Gastrocnemius medialis (tissue), 4 donors: ENCODE results near the gene JCHAIN.
"Not testable (repeated sequence)": the region's sequence is repeated elsewhere in the genome, so short reads cannot be mapped to it uniquely, and the experiment has no call there.

Experiments
- CTCF ChIP-seq, 5 experiments: fragments of 450-650 bp in 3 of 5; fragments of 200-600 bp in 2 of 5; sonication (generic) in 2 of 5; IDR thresholded peaks in 4 of 5; conservative IDR thresholded peaks in 1 of 5; 1 replicate in 4 of 5; 2 replicates in 1 of 5; pipeline ENCODE4 v1.5.1; 2016 to 2019; ENCODE audit warnings: antibody characterized with exemption in 5 of 5, mild to moderate bottlenecking in 3 of 5, moderate library complexity in 3 of 5
- POLR2A ChIP-seq, 2 donors: fragments of 450-650 bp; IDR thresholded peaks; one replicate each; pipeline ENCODE4 v1.6.1; 2017; ENCODE audit warnings: antibody characterized with exemption in 2 of 2, mild to moderate bottlenecking in 2 of 2, moderate library complexity in 2 of 2

DNA sequence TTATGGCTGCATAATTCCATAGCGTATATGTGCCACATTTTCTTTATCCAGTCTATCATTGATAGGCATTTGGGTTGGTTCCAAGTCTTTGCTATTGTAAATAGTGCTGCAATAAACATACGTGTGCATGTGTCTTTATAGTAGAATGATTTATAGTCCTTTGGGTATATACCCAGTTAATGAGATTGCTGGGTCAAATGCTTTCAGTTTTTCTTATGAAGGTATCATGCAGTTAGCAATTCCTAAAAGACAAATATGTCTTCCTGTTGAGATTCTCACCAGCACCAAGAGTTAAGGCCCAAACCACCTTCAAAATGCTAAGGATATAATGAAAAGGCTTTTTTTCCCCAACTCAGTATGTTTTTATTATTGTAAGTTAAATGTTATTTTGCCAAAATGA lies 36.3 kb upstream of the JCHAIN start:
- not testable (repeated sequence) for TF ChIP-seq CTCF (IDR thresholded peaks at IDR 0.05 in 4 of 5, conservative IDR thresholded peaks at IDR 0.05 in 1 of 5); POLR2A (IDR thresholded peaks at IDR 0.05)
